Choroid plexus epithelial cell (primary cell): ENCODE data around the gene CLDN18.

Source experiments
- DNase-seq: peaks from one replicate; pipeline ENCODE4 v3.0.0-alpha.2; 2010; ENCODE audit warnings: low read depth
- H3K4me3 ChIP-seq: 2 replicates; pipeline ENCODE4 v1.5.1; 2011; ENCODE audit warnings: low read depth, mild to moderate bottlenecking, control low read depth, low read length, moderate library complexity
- CTCF ChIP-seq: conservative IDR thresholded peaks from 2 replicates; pipeline ENCODE4 v1.5.1; 2011; ENCODE audit warnings: low read depth, mild to moderate bottlenecking, control low read depth, inconsistent platforms, low read length, moderate library complexity

The CLDN18 gene

GRCh38 chr3:138005627-138006026 lies 4.3 kb upstream of the CLDN18 start:
- no peak overlapping the region for H3K4me3 ChIP-seq
- DNase-seq, result no peak

GRCh38 chr3:138007898-138008297 lies 2.1 kb upstream of the CLDN18 start:
- no peak for TF ChIP-seq CTCF
- DNase-seq, result no peak
- no peak overlapping the region for H3K4me3 ChIP-seq

More at GRCh38 chr3:138005627-138006026, 4.3 kb upstream of the CLDN18 start:
- no peak for TF ChIP-seq CTCF

DNA sequence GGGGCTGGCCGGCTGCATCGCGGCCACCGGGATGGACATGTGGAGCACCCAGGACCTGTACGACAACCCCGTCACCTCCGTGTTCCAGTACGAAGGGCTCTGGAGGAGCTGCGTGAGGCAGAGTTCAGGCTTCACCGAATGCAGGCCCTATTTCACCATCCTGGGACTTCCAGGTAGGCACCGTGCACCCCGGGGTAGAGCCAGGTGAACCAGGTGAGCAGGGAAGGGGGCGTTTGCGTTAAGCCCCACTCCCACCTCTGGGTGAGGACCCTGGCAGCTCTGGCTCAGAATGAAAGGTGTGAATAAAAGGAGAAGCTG lies 267 bp downstream of the CLDN18 start:
- DNase-seq, result no peak
- H3K4me3 ChIP-seq, result no peak overlapping the region
- TF ChIP-seq CTCF, result no peak

GRCh38 chr3:138011722-138012121 lies 1.8 kb downstream of the CLDN18 start:
- H3K4me3 ChIP-seq, result no peak overlapping the region
- no peak for TF ChIP-seq CTCF
- no peak for DNase-seq

GRCh38 chr3:138012526-138012925 lies 2.6 kb downstream of the CLDN18 start:
- no peak for DNase-seq
- TF ChIP-seq CTCF, result no peak
- no peak overlapping the region for H3K4me3 ChIP-seq

GRCh38 chr3:138016065-138016464 lies 6.1 kb downstream of the CLDN18 start:
- TF ChIP-seq CTCF, result no peak
- no peak overlapping the region for H3K4me3 ChIP-seq

GRCh38 chr3:138019281-138020069 lies 9.5 kb downstream of the CLDN18 start:
- H3K4me3 ChIP-seq, result no peak overlapping the region
- TF ChIP-seq CTCF, result no peak
- DNase-seq, result no peak

More at GRCh38 chr3:138016065-138016464, 6.1 kb downstream of the CLDN18 start:
- no peak for DNase-seq
